NK-92 (cell line): ENCODE data around the gene PGD.
"Not testable (repeated sequence)": the region's sequence is repeated elsewhere in the genome, so short reads cannot be mapped to it uniquely, and the experiment has no call there.

ENCODE experiments used
- DNase-seq: peaks from one replicate; lab custom pipeline; 2025; ENCODE audit not compliant: unreplicated experiment; lab: John Stamatoyannopoulos, UW

Gene PGD

DNA sequence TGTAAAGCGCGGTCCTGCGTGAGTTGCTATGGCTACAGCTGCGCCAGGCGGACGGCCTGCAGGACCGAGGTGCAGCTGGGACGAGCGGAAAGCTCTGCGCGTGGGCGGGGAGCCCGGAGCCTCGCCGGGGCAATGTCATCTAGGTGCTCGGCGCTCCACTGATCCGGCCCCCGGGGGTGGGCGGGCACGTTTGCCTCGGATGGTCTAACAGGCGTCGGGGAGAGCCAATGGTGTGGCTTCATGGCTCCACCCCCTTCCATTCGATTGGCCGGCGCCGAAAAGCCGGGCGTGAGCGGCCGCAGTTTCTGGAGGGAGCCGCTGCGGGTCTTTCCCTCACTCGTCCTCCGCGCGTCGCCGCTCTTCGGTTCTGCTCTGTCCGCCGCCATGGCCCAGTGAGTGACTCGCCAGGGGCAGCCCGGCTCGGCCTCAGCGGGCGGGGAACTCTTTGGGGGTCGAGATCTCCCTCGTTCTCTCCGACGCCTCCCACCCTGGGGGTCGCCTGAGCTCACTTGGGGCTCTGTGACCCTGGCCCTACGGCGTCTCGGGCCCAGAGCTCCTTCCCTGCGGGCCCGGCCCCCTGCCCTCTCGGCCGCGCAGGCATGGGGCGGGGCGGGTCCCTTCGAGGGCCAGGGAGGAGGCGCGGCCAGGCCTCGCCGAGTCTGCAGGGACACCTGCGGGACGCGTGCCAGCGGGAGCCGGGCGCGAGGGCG lies at the start of gene PGD:
PGD (plus strand) TSS at position 331 of the 710 bp plus-strand sequence; CDS start at position 385, 54 bp downstream.
- DNase-seq = peak; percentile 74

DNA sequence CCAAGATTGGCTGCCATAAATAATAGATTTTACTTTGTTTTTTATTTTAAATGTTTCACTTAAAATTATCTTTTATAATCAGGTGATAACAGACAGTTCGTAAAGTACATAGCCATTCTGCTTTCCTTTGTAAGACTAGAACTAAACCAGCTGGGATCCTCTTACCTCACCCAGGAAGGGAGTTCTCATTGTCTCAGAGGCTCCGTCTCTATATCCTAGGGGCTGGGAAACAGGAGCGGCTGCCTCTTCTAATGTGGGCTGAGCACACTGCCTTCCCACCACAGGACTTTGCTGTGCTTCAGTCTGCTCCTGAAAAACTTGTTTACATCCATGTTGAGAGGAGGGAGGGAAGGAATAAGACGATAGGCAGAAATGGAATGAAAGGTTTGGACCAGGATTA lies 45.6 kb upstream of the PGD start:
- DNase-seq = no peak

DNA sequence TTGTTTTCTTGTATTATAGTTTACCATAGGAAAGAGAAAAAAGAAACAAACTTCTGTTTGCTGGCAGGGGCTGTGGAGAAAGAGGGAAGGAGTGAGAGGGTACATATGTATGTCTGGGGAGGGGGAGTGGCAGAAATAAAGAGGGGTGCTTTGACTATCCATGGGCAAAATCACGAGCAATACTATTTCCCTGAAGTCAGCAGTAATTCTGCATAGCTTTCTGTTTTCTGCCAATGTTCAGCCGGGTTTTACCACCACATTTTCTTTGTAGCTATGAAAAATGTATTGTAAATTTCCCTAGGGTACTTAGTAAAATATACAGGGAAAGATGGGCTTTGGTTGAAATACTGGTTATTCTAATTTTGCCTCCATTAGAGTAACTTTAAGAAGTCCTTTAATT lies 45.2 kb upstream of the PGD start:
- DNase-seq = no peak

DNA sequence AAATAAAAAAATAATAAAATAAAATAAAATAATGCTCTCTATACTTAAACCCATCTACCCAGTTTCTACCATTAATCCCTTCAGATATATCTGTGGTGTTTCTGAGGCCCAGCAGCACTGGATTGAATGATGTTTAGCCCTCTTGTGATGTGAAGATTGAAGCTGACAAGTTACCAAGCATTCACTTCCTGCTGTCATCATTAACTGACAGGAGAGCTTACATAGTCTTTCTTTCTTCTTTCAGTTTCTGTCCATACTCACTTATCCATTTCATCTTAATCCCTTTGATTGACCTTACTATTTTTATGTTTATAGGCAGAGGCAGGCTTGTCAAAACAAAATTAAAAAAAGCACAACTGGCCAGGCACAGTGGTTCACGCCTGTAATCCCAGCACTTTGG lies 38.8 kb upstream of the PGD start:
- no peak for DNase-seq

GRCh38 chr1:10361515-10361914 lies 37.3 kb upstream of the PGD start:
- DNase-seq = no peak

DNA sequence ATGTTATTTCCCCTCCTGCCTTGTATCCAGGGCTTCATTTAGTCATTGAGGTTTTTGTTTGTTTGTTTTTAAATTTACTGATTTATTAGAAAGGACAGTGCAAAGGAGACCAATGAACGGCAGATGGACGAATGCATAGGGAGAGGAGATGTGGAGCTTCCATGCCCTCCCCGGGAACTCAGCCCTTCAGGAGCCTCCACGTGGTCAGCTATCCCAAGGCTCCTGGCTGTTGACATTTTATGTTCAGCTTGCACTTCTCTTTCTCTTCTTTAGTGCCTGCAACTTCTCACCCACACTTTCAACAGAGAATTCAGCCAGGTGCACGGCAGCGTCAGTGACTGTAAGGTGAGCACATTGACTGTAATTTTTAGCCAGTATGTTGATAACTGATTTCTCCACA lies 30.7 kb upstream of the PGD start:
- no peak for DNase-seq

- DNase-seq = no peak
Measured at GRCh38 chr1:10374442-10374860, 24.4 kb upstream of the PGD start.

GRCh38 chr1:10377365-10378029 lies 21.4 kb upstream of the PGD start:
- not testable (repeated sequence) for DNase-seq

DNA sequence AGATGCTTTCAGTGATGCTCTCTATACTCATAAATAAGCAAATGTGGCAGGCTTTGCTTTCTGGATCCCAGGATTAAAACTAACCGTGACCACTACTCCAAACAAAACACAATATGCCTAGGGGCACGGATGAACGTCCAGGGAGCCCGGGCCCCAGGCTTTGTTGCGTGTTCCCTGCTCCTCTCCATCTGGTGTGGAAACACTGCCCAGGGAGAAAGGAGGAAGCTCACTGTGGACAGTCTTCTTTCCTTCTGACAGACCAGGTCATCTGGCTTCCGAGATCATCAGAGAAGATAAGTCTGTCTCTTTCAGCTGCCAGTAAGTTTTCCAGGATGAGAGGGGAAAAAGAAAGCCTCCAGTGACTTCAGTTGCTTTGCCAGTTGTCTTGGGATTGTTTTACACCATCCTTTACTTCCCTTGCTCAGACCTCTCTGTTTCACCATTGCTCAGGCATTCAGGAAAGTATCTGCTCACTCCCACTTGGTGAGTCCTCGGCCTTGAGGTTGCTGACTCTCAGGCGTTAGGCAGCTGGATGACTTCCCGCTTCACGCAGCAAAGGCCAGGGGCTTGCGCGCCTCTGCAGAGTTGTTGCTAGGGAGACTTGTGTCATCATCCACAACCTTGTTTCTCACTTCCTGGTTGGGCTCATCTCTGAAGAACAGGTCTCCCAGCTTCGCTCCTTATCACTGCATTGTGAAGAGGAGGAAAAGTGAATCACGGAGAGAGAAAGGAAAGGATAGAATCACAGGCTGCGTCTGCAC lies 20.6 kb upstream of the PGD start:
- DNase-seq = no peak

DNA sequence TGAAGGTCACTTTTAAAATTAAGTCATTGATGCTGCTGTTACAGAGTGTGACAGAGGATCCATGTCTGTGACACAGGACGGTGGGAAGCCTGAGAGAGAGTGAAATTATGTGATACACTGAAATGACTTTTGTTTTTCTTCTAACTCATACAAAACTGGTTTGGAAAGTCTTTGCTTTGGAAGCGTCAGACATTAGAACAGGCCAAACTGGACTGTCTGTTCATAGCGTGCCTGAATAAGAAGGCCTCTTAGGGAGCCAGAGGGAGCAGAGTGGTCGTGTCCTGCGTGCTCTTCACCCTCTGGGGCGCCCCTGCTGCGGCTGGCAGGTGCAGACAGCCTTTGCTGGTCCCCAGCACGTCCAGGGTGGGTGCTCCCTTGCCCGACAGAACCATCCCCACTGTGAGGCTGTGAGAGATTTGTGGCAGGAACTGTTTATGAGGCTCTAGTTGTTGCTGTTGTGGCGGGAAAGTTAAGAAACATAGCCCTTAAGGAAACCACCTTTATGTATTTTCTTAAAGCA lies 19.7 kb upstream of the PGD start:
- DNase-seq = no peak

DNA sequence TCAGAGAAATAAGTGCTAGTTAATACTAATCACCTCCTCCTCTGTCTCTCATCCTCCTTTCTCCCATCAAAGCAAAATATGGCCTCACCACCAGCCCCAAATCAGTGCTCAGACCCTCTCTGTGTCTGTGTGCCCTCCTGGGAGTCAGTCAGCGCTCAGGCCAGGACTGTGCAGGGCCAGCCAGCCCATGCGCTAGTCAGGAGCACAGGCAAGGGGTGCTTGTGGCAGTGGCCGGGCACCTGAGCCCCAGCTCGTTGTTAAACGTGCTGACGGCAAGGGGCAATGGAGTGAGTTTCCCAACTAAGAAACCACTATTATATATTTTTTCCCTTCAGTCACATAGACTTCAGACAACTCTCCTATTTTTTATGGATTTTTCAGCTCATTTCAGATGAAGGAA lies 19.2 kb upstream of the PGD start:
- DNase-seq = no peak

DNA sequence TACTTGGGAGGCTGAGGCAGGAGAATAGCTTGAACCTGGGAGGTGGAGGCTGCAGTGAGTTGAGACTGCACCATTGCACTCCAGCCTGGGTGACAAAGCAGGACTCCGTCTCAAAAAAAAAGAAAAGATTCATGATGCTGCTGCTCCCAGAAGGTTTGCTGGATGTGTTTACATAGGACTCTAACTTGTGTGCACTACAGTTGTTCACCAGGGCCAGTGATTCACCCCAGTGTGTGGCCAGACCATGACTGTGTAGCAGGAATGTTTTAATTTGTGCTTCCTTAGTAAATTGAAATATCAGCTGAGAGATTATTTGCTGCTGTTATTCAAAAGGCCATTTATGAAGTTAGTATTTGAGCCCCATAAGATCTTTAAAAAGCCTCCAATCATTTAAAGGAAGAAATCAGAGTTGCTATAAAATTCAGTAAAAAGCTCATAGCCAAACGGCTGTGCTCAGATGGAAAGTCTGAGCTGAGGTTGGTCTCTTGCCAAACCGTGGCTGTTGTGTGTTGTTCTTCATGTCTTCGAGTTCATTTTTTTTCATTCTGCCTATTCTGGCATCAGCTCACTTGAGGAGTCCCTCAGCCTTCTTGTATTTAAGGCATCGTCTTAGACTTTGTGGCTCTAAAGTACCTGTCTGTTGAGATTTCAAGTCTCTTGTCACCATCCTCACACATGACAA lies 18.1 kb upstream of the PGD start:
- no peak for DNase-seq

GRCh38 chr1:10383630-10384029 lies 15.2 kb upstream of the PGD start:
- DNase-seq = no peak

GRCh38 chr1:10384219-10384618 lies 14.6 kb upstream of the PGD start:
- DNase-seq = no peak

DNA sequence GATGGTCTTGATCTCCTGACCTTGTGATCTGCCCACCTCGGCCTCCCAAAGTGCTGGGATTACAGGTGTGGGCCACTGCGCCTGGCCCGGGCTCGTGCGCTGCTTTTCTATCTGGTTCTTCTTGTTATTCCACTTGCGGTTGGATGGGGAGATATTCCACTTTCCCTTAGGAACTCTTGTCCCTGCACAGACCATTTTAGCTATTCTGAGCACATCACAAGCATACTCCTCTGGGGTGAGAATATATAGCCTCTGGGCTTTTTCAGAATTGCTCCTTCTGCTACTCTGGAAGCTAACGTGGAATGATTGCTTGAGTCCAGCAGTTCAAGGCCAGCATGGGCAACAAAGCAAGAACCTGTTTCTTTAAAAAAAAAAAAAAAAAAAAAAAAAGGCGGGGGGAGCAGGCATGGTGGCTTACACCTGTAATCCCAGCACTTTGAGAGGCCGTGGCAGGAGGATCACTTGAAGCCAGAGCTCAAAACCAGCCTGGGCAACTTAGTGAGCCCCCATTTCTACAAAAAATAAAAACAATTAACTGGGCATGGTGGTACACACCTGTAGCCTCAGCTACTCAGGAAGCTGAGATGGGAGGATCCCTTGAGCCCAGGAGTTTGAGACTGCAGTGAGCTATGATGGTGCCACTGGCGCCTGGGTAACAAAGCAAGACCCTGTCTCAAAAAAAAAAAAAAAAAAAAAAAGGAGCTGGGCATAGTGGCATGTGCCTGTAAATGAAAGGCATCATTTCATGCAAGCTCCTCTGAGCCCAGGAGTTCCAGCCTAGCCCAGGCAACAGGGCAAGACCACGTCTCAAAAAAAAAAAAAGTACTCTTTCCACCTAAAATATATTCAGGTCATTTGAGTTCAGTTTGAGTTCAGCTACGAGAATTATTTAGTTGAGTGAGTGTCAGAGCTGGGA lies 11.8 kb upstream of the PGD start:
- DNase-seq = no peak

GRCh38 chr1:10387677-10388386 lies 11.0 kb upstream of the PGD start:
- DNase-seq = no peak

- DNase-seq = no peak
Measured at GRCh38 chr1:10388387-10388715, 10.5 kb upstream of the PGD start.

DNA sequence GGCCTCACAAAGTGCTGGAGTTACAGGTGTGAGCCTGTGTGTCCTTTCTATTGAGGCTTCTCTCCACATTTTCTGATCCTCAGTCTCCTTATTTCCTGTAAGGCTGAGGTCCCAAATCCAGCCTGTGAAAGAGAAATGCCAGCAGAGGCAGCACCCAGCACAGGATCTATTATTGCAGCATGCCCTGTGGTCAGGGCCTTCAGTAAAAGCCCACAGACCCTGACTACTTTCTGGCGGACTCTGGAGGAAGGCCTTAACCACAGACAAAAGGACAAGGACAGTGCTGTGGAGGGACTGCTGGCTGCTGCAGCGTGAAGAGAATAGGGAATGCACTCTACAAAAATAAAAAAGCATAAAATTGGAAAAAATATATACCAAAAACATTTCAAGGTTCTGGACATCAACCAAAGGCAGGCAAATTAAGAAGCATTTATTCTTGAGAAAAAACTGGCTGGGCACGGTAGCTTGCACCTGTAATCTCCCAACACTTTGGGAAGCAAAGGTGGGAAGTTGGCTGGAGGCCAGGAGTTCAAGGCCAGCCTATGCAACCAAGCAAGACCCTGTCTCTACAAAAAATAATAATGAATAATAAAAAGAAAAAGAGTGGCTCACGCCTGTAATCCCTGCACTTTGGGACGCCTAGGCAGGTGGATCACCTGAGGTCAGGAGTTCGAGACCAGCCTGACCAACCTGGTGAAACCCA lies 9.4 kb upstream of the PGD start:
- DNase-seq = no peak

DNA sequence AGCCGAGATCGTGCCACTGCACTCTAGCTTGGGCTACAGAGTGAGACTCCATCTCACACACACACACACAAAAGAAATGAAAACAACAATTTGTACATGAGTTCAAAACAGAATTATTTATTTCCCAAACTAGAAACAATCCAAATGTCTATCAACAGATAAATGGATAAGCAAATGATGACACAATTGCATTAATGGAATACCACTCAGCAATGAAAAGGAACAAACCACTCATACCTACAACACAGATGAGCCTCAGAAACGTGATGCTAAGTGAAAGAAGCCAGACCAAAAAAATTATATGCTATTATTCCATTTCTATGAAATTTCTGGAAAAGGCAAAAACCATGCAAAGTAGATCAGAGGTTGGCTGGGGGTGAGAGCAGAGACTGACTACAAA lies 2.0 kb upstream of the PGD start:
- DNase-seq = no peak
